DND-41 (cell line): Measurements from ENCODE around the gene ERGIC3.

ENCODE experiments used
- EZH2 ChIP-seq: IDR thresholded peaks from 3 replicates; pipeline ENCODE4 v1.6.1; 2012; ENCODE audit warnings: borderline replicate concordance, low read depth, mild to moderate bottlenecking, moderate library complexity, low read length, inconsistent platforms; ENCODE audit not compliant: severe bottlenecking
- TF ChIP-seq, protein P1 (sequence below): IDR thresholded peaks from 2 replicates; pipeline ENCODE4 v1.5.1; 2012; ENCODE audit warnings: borderline replicate concordance, low read length, moderate library complexity, mild to moderate bottlenecking; ENCODE audit not compliant: poor library complexity, severe bottlenecking; ENCODE audit errors: extremely low read depth

DNA sequence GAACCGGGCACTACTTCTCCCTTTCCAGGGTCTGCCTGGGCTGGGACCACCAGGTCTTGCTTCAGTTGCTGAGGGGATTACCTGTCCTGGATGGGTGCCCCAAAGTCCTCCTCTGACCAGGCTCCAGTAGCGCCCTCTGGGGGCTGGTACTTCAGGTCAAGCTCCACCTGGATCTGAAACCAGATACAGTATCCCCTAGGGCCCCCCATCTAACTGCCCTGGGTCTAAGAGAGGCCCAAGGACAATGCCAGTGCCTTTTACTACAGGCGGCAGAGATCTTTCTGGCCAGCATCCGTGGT is 62.5 kb downstream of the ERGIC3 start:
- TF ChIP-seq, protein P1, sequence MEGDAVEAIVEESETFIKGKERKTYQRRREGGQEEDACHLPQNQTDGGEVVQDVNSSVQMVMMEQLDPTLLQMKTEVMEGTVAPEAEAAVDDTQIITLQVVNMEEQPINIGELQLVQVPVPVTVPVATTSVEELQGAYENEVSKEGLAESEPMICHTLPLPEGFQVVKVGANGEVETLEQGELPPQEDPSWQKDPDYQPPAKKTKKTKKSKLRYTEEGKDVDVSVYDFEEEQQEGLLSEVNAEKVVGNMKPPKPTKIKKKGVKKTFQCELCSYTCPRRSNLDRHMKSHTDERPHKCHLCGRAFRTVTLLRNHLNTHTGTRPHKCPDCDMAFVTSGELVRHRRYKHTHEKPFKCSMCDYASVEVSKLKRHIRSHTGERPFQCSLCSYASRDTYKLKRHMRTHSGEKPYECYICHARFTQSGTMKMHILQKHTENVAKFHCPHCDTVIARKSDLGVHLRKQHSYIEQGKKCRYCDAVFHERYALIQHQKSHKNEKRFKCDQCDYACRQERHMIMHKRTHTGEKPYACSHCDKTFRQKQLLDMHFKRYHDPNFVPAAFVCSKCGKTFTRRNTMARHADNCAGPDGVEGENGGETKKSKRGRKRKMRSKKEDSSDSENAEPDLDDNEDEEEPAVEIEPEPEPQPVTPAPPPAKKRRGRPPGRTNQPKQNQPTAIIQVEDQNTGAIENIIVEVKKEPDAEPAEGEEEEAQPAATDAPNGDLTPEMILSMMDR: peak; percentile 44
- TF ChIP-seq EZH2: no peak
